DMS153 (cell line): ENCODE data around the gene NLRP11.
"Not testable (repeated sequence)": the region's sequence is repeated elsewhere in the genome, so short reads cannot be mapped to it uniquely, and the experiment has no call there.

Experiments
- DNase-seq: peaks from one replicate; lab custom pipeline; 2025; lab: John Stamatoyannopoulos, UW

NLRP11 gene

DNA sequence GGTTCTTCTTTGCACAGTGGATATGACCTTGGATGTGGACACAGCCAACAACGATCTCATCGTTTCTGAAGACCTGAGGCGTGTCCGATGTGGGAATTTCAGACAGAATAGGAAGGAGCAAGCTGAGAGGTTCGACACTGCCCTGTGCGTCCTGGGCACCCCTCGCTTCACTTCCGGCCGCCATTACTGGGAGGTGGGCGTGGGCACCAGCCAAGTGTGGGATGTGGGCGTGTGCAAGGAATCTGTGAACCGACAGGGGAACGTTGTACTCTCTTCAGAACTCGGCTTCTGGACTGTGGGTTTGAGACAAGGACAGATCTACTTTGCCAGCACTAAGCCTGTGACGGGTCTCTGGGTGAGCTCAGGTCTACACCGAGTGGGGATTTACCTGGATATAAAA is 53.5 kb downstream of the NLRP11 start:
- no peak for DNase-seq

DNA sequence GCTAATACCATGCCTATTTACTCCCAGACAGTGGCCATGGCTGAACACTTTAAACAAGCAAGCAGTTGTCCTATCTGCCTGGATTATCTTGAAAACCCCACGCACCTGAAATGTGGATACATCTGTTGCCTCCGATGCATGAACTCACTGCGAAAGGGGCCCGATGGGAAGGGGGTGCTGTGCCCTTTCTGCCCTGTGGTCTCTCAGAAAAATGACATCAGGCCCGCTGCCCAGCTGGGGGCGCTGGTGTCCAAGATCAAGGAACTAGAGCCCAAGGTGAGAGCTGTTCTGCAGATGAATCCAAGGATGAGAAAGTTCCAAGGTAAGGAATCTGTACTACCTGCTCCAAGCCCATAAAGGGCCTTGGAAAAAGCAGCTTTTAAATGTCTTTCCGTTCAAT is 54.3 kb downstream of the NLRP11 start:
- DNase-seq, result peak; percentile 12

DNA sequence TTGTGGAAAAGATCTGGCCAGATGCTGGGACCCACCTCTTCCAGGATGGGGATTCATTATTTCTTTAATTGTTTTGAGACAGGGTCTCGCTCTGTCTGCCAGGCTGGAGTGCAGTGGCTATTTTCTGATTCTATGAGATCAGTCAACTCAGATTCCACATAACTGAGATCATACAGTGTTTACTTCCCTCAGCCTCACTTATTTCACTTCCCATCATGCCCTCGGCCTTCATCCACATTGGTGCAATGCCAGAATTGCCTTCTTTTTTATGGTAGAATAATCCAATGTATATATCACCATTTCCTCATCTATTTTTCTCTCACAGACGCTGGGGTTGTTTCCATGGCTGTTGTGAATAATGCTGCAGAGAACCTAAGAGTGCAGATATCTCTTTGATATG is 62.2 kb downstream of the NLRP11 start:
- DNase-seq, result not testable (repeated sequence)

DNA sequence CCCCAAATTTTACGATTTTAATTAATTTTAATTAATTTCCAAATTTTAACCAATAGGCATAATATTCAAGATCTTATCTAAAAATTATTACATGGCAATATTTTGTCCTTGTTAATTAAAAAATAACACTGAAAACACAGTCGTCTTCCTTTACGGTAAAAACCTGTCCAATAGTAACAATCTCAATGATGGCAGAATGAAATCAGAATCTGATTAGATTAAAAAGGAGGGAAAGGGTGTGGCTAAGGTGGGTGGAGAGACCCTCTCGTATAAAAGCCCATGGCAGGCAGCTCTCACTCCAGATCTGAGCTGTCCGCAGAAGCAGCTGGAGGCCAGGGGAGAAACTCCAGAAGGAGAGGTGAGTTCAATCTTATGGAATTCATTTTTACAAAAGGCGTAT is 63.0 kb downstream of the NLRP11 start, which contains the start of gene RFPL4AL1:
Gene RFPL4AL1, plus strand, starts transcription at position 301 of the 400 bp plus-strand sequence. CDS start 2,687 bp downstream, outside the sequence.
- DNase-seq, result not testable (repeated sequence)

DNA sequence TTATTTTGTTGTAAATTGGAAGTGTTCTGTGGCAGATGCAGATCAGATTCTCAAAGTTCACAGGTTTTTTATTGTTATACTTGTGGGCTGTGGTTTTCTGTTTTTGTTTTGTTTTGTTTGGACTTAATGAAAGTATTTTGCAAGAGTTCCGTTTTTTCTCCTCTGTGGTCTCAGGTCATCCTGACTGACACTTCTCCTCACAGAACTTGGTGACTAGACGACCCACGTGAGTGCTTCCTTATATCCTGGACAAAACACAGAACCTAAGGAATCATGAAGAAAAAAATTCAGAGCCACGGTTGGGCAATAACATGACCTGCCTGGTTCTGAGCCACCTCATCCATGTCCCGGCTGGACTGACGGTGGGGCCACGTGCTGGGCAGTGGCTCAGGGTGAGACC is 65.3 kb downstream of the NLRP11 start:
- DNase-seq, result no peak

DNA sequence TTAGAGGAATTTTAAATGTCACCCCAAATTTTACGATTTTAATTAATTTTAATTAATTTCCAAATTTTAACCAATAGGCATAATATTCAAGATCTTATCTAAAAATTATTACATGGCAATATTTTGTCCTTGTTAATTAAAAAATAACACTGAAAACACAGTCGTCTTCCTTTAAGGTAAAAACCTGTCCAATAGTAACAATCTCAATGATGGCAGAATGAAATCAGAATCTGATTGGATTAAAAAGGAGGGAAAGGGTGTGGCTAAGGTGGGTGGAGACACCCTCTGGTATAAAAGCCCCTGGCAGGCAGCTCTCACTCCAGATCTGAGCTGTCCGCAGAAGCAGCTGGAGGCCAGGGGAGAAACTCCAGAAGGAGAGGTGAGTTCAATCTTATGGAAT is 73.0 kb downstream of the NLRP11 start, which contains the start of gene RFPL4A:
Gene RFPL4A, plus strand, starts transcription at position 301 of the 400 bp plus-strand sequence. CDS start 2,704 bp downstream, outside the sequence.
- not testable (repeated sequence) for DNase-seq

DNA sequence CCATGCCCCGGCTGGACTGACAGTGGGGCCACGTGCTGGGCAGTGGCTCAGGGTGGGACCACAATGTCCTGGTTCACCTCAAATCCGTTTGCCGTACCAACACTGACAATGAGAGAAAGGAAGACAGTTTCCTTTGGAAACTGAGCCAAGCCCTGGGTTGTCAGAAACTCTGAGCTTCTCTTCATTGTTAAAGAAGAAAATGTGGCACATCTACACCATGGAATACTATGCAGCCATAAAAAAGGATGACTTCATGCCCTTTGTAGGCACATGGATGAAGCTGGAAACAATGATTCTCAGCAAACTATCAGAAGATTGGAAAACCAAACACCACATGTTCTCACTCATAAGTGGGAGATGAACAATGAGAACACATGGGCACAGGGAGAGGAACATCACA is 75.0 kb downstream of the NLRP11 start:
- not testable (repeated sequence) for DNase-seq

DNA sequence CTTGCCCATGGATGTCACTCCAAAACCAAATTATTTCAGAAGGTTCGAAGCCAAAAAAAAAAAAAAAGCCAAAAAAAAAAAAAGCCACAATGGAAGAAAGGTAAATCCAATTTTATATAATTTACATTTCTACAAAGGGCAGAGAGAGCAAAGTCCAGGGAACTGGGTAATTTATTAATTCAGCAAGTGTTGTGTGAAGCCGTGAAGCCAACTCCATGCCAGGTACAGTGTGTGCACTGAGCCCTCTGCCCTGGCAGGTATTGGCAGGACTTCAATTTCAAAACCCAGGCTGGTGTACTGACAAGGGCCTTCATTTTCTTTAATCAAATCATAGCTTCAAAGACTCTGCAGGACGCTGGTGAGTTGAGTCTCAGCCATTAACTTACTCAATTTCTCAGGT is 78.4 kb downstream of the NLRP11 start:
- no peak for DNase-seq

DNA sequence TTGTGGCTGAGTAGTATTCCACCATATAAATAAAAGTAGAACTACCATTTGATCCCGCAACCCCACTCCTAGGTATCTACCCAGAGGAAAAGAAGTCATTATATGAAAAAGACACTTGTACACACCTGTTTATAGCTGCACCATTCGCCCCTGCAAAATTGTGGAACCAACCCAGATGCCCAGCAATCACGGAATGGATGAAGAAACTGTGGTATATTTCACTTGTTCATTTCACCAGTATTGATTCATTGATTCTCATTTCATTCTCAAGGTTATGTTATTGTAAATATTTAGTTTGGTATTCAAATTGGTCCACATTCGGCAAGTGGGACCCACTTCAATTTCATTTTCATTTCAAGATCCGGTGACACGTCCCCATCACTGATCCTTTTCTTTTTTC is 81.1 kb downstream of the NLRP11 start:
- no peak for DNase-seq

DNA sequence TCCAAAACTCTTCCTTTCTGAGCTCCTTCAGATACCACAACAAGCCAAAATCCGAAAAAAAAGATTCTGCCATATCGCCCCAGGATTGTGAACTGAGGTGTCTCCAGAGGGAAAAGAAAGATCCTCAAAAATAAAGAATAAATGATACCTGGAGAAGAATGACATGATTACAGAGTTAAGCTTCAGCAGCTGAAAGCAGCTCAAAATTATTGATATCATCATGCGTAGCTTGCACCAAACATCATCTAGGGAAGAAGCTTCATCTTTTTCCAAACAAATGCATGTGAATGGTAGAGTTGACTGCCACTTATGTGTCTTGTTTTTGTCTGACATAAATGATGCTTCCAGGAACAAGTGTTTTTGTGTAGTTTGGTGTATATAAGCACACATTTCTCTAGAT is 93.5 kb downstream of the NLRP11 start, which contains the start of gene NLRP9:
Gene NLRP9, minus strand, starts transcription at position 101 of the 400 bp plus-strand sequence. Its CDS starts 28 bp downstream, at position 73.
- DNase-seq, result no peak
